Endothelial cell of umbilical vein (primary cell): ENCODE measurements around the gene INTS6L. TPM values are rescaled to one million over a fixed set of nuclear protein-coding genes. Genes with fewer than 3 reads are reported as not detected.

ENCODE experiments used
- BruUV-seq: library from RNA; stranded (reverse); fragments of 400-500 nt; replicated peaks from 2 replicates; lab custom pipeline; 2021; lab: Mats Ljungman, UMichigan
- CTCF ChIA-PET: fragments of 300-600, 350-600 bp; sonication (Branson Sonifier 250); formaldehyde crosslinking; loops from one replicate; lab custom pipeline; 2021; ENCODE audit warnings: antibody characterized with exemption, inconsistent platforms; lab: Charles Lee
- POLR2A ChIA-PET: fragments of 300-600, 350-600 bp; sonication (Branson Sonifier 250); formaldehyde crosslinking; loops from one replicate; lab custom pipeline; 2021; ENCODE audit warnings: antibody characterized with exemption, inconsistent platforms; lab: Charles Lee
- DNase-seq: peaks from one replicate; pipeline ENCODE4 v3.0.0-alpha.2; 2011; ENCODE audit warnings: low read depth, low spot score
- FAIRE-seq: peaks from 2 replicates; lab custom pipeline; 2011; peaks lifted over from hg19 to GRCh38; lab: Jason Lieb, UNC
- H2AFZ ChIP-seq: 2 replicates; pipeline ENCODE4 v1.6.0; 2012; ENCODE audit warnings: low read depth, low read length, control low read depth, inconsistent platforms
- H3K27ac ChIP-seq: 2 replicates; pipeline ENCODE4 v1.5.1; 2011; ENCODE audit warnings: low read depth, mild to moderate bottlenecking, control low read depth, low read length, moderate library complexity; ENCODE audit not compliant: insufficient read depth
- H3K27me3 ChIP-seq, 2 experiments: 2 replicates each; pipeline versions ENCODE4 v1.6.0 to v1.6.1; 2011; ENCODE audit warnings: low read length in 2 of 2, mixed read lengths in 1 of 2; ENCODE audit not compliant: control insufficient read depth in 2 of 2, insufficient read depth in 2 of 2
- H3K36me3 ChIP-seq, 2 experiments: 2 replicates in 1 of 2; 3 replicates in 1 of 2; pipeline ENCODE4 v1.5.1; 2011; ENCODE audit warnings: low read length in 2 of 2, mild to moderate bottlenecking in 1 of 2, moderate library complexity in 1 of 2; ENCODE audit not compliant: control insufficient read depth in 2 of 2, insufficient read depth in 2 of 2; ENCODE audit errors: extremely low read depth in 1 of 2
- H3K4me1 ChIP-seq: 3 replicates; pipeline ENCODE4 v1.5.1; 2011; ENCODE audit warnings: mild to moderate bottlenecking, low read length; ENCODE audit not compliant: control insufficient read depth, insufficient read depth; ENCODE audit errors: extremely low read depth
- H3K4me2 ChIP-seq: 2 replicates; pipeline ENCODE4 v1.6.1; 2011; ENCODE audit warnings: low read length, control low read depth, mixed read lengths; ENCODE audit not compliant: insufficient read depth
- H3K4me3 ChIP-seq, 3 experiments: fragments of 200-600 bp in 1 of 3; sonication (generic), shearing (Covaris generic) in 1 of 3; replicated peaks in 1 of 3; 2 replicates each; pipeline ENCODE4 v1.5.1; 2011 to 2016; ENCODE audit warnings: control low read depth in 3 of 3, low read length in 3 of 3, mild to moderate bottlenecking in 2 of 3, inconsistent platforms in 1 of 3, low read depth in 1 of 3, moderate library complexity in 1 of 3; ENCODE audit not compliant: insufficient read depth in 1 of 3
- H3K79me2 ChIP-seq: 2 replicates; pipeline ENCODE4 v1.6.0; 2012; ENCODE audit warnings: low read length, inconsistent platforms; ENCODE audit not compliant: control insufficient read depth, insufficient read depth
- H3K9ac ChIP-seq: replicated peaks from 2 replicates; pipeline ENCODE3; 2011; ENCODE audit warnings: low read length, control low read depth; ENCODE audit not compliant: insufficient read depth; ENCODE audit errors: extremely low read depth
- H3K9me1 ChIP-seq: replicated peaks from 3 replicates; pipeline ENCODE4 v1.6.0; 2011; ENCODE audit warnings: mild to moderate bottlenecking, low read length; ENCODE audit not compliant: control insufficient read depth, insufficient read depth; ENCODE audit errors: extremely low read depth
- H3K9me3 ChIP-seq: replicated peaks from 2 replicates; pipeline ENCODE4 v1.5.1; 2012; ENCODE audit warnings: low read length, inconsistent platforms; ENCODE audit not compliant: control insufficient read depth, insufficient read depth
- H4K20me1 ChIP-seq: replicated peaks from 2 replicates; pipeline ENCODE3; 2011; ENCODE audit warnings: mild to moderate bottlenecking, low read length; ENCODE audit not compliant: control insufficient read depth, insufficient read depth; ENCODE audit errors: extremely low read depth
- CTCF ChIP-seq, 2 donors: IDR thresholded peaks; 1 replicate in 1 of 2; 2 replicates in 1 of 2; pipeline ENCODE4 v1.5.1; 2011; ENCODE audit warnings: low read length in 2 of 2, mild to moderate bottlenecking in 2 of 2, moderate library complexity in 2 of 2, control low read depth in 1 of 2, inconsistent platforms in 1 of 2, low read depth in 1 of 2; ENCODE audit not compliant: insufficient read depth in 1 of 2; ENCODE audit errors: extremely low read depth in 1 of 2
- EZH2 ChIP-seq: IDR thresholded peaks from 2 replicates; pipeline ENCODE4 v1.6.1; 2012; ENCODE audit warnings: borderline replicate concordance, low read depth, mild to moderate bottlenecking, moderate library complexity, low read length, inconsistent platforms; ENCODE audit not compliant: severe bottlenecking
- FOS ChIP-seq: IDR thresholded peaks from 2 replicates; pipeline ENCODE4 v1.6.1; 2011; ENCODE audit warnings: mild to moderate bottlenecking, low read length, moderate library complexity, borderline replicate concordance; ENCODE audit not compliant: insufficient read depth
- GATA2 ChIP-seq: IDR thresholded peaks from 2 replicates; pipeline ENCODE4 v1.7.0; 2011; ENCODE audit warnings: low read depth, mild to moderate bottlenecking, moderate library complexity, mixed read lengths, low read length; ENCODE audit not compliant: insufficient read length, insufficient read depth
- JUN ChIP-seq: IDR thresholded peaks from 2 replicates; pipeline ENCODE4 v1.6.1; 2011; ENCODE audit warnings: borderline replicate concordance, low read depth; ENCODE audit not compliant: insufficient read length, insufficient read depth
- MYC ChIP-seq: IDR thresholded peaks from one replicate; pipeline ENCODE4 v1.6.1; 2011; ENCODE audit warnings: mild to moderate bottlenecking, low read depth, low read length
- POLR2A ChIP-seq: IDR thresholded peaks from 2 replicates; pipeline ENCODE4 v1.6.1; 2012; ENCODE audit warnings: low read depth, mild to moderate bottlenecking, control low read depth, low read length
- POLR2AphosphoS5 ChIP-seq: IDR thresholded peaks from 2 replicates; pipeline ENCODE4 v1.6.1; 2012; ENCODE audit warnings: low read depth, mild to moderate bottlenecking, control low read depth, low read length, moderate library complexity; ENCODE audit not compliant: insufficient read depth
- dilution Hi-C: fragments of 300-500 bp; cut with MboI; formaldehyde crosslinking; loops from one replicate; pipeline ENCODE4 v1.15.0; 2019; ENCODE audit warnings: low sequenced_read_pairs; ENCODE audit not compliant: extremely low pct_ligation_motif_present
- intact Hi-C: fragments of 100-400 bp; cut with micrococcal nuclease; formaldehyde crosslinking; loops from one replicate; pipeline ENCODE4 v1.10.0; 2022
- polyA plus RNA-seq, 4 experiments: library from polyadenylated mRNA; depleted of rRNA in 3 of 4; stranded (reverse) in 3 of 4; unstranded in 1 of 4; fragments of >200 nt; gene quantifications; 2 replicates each; pipeline versions ENCODE4 v1.2.1 to v1.2.3, GENCODE V29; 2011 to 2012; ENCODE audit warnings: missing spikeins in 1 of 4
- total RNA-seq: library from RNA; stranded (reverse); gene quantifications from 2 replicates; pipeline ENCODE4 v1.2.3, GENCODE V29; 2021
- TF ChIP-seq, protein P1 (sequence below): IDR thresholded peaks from 2 replicates; pipeline ENCODE4 v1.6.1; 2011; ENCODE audit not compliant: insufficient read depth, insufficient read length

INTS6L gene
- total and polyA plus RNA-seq, 2 donors (not counting 3 experiments of a cell fraction or from before 2014, with no cell fraction given), result 5.2 to 7.5 TPM

- H3K27me3 ChIP-seq, result no peaks in the 10 kb centered on the region
- peak overlapping the region; percentile 58 to 73 (median 65) for H3K4me3 ChIP-seq
- TF ChIP-seq FOS (no peak), MYC (no peak), EZH2 (no peak), POLR2AphosphoS5 (peak; percentile 55), POLR2A (peak; percentile 57), GATA2 (no peak), CTCF (IDR thresholded peaks at IDR 0.05; ENCODE audit: extremely low read depth in 1 of 2, insufficient read depth in 1 of 2, low read depth in 1 of 2, low read length in 2 of 2) (no peak), JUN (no peak)
- TF ChIP-seq, protein P1, sequence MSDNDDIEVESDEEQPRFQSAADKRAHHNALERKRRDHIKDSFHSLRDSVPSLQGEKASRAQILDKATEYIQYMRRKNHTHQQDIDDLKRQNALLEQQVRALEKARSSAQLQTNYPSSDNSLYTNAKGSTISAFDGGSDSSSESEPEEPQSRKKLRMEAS, result no peak
- DNase-seq (peak; percentile 87), FAIRE-seq (peak; percentile 87)
- POLR2A ChIA-PET, result interaction anchor here (0.6 kb wide), 2 partner anchors 460 to 536 kb away, joined by 3 to 5 read pairs; no protein-coding TSS in a partner anchor
- peaks cover 4% of the 10 kb centered on the region for H3K4me1 ChIP-seq
- no peaks in the 10 kb centered on the region for H4K20me1 ChIP-seq
- peak overlapping the region; percentile 60 for H3K9ac ChIP-seq
- peak overlapping the region; percentile 49 for H3K4me2 ChIP-seq
- no peaks in the 10 kb centered on the region for H3K36me3 ChIP-seq
- H3K9me1 ChIP-seq, result no peaks in the 10 kb centered on the region
- peak overlapping the region; percentile 61 for H3K27ac ChIP-seq
- no peaks in the 10 kb centered on the region for H3K79me2 ChIP-seq
- no TSS peak for BruUV-seq
- peak overlapping the region; percentile 70 for H2AFZ ChIP-seq
- no peaks in the 10 kb centered on the region for H3K9me3 ChIP-seq
- CTCF ChIA-PET, result no interaction called here
- intact Hi-C loops, result loop anchor here (1.0 to 10.0 kb wide), 6 partner anchors 39 to 743 kb away; partner anchors contain the start of gene SMIM10L2A
- dilution Hi-C loops, result no loop called here
These were observed 1.1 kb downstream of the INTS6L start for GRCh38 chrX:135521405-135522131.
